CD4-positive, CD25-positive, alpha-beta regulatory T cell (primary cell): ENCODE data around the gene DACT2. TPM values are rescaled to one million over a fixed set of nuclear protein-coding genes. Genes with fewer than 3 reads are reported as not detected.

Source experiments
- ATAC-seq, 2 donors: fragments of 150-1000 bp; cut with Tn5 transposase; one replicate each; pipeline ENCODE4 v1.10.0; 2021; ENCODE audit warnings: low read depth in 2 of 2, moderate number of reproducible peaks in 2 of 2, moderate library complexity in 1 of 2
- DNase-seq, 3 donors: peaks; one replicate each; pipeline versions ENCODE4 v3.0.0 to v3.0.0-alpha.2; 2012 to 2022; ENCODE audit warnings: mixed read lengths in 1 of 3
- H3K27ac ChIP-seq: one replicate; pipeline ENCODE4 v1.7.0; 2013; ENCODE audit warnings: mild to moderate bottlenecking, low read length; ENCODE audit not compliant: insufficient read depth, poor library complexity, severe bottlenecking
- H3K27me3 ChIP-seq: one replicate; pipeline ENCODE4 v1.7.0; 2013; ENCODE audit warnings: low read length; ENCODE audit not compliant: control insufficient read depth, insufficient read depth
- H3K36me3 ChIP-seq: one replicate; pipeline ENCODE4 v1.7.0; 2013; ENCODE audit warnings: mild to moderate bottlenecking, low read length, moderate library complexity; ENCODE audit not compliant: control insufficient read depth, insufficient read depth
- H3K4me1 ChIP-seq: 2 replicates; pipeline ENCODE4 v1.7.0; 2013; ENCODE audit warnings: mild to moderate bottlenecking, low read length; ENCODE audit not compliant: insufficient read depth, control insufficient read depth, poor library complexity, severe bottlenecking
- H3K4me3 ChIP-seq: one replicate; pipeline ENCODE4 v1.7.0; 2013; ENCODE audit warnings: low read depth, mild to moderate bottlenecking, low read length, moderate library complexity
- H3K9me3 ChIP-seq, 2 experiments: 1 replicate in 1 of 2; 2 replicates in 1 of 2; pipeline ENCODE4 v1.7.0; 2013; ENCODE audit warnings: low read length in 2 of 2, mild to moderate bottlenecking in 1 of 2, moderate library complexity in 1 of 2; ENCODE audit not compliant: control insufficient read depth in 2 of 2
- H3K27ac Mint-ChIP-seq, 3 donors: one replicate each; pipeline ENCODE4 v1.8.0; 2020 to 2022; ENCODE audit warnings: mild to moderate bottlenecking in 3 of 3, mixed read lengths in 3 of 3, moderate library complexity in 2 of 3
- H3K27me3 Mint-ChIP-seq: one replicate; pipeline ENCODE4 v1.8.0; 2022; ENCODE audit warnings: mild to moderate bottlenecking, mixed read lengths
- H3K36me3 Mint-ChIP-seq: one replicate; pipeline ENCODE4 v1.8.0; 2020; ENCODE audit warnings: mixed read lengths
- H3K4me1 Mint-ChIP-seq, 4 donors: one replicate each; pipeline ENCODE4 v1.8.0; 2020 to 2022; ENCODE audit warnings: mixed read lengths in 4 of 4, mild to moderate bottlenecking in 1 of 4
- H3K4me3 Mint-ChIP-seq, 4 donors: one replicate each; pipeline ENCODE4 v1.8.0; 2020 to 2022; ENCODE audit warnings: mild to moderate bottlenecking in 4 of 4, mixed read lengths in 4 of 4, moderate library complexity in 3 of 4
- H3K9me3 Mint-ChIP-seq, 7 donors: one replicate each; pipeline ENCODE4 v1.8.0; 2020 to 2022; ENCODE audit warnings: mixed read lengths in 7 of 7, mild to moderate bottlenecking in 3 of 7, moderate library complexity in 2 of 7
- polyA plus RNA-seq, 4 donors: library from polyadenylated mRNA; unstranded; fragments of 300-500 nt; fragmentation: Illumina TruSeq; gene quantifications; one replicate each; pipeline ENCODE4 v1.2.3, GENCODE V29; 2021
- total RNA-seq: library from RNA; stranded (reverse); gene quantifications from one replicate; pipeline ENCODE4 v1.2.3, GENCODE V29; 2022

The DACT2 gene
- total and polyA plus RNA-seq, 5 donors from 2014 or later: not detected

- Mint-ChIP-seq H3K36me3 (no peaks in the 10 kb centered on the region), H3K4me3 (no peak overlapping the region), H3K4me1 (no peaks in the 10 kb centered on the region), H3K27ac (no peak overlapping the region), H3K9me3 (peaks cover 0 to 2% (median 0%) of the 10 kb centered on the region in 7 donors), H3K27me3 (no peaks in the 10 kb centered on the region)
- no peaks in the 10 kb centered on the region for H3K27me3 ChIP-seq
- H3K9me3 ChIP-seq: no peaks in the 10 kb centered on the region
- ATAC-seq (no peak), DNase-seq (no peak)
- no peak overlapping the region for H3K27ac ChIP-seq
- H3K36me3 ChIP-seq: no peaks in the 10 kb centered on the region
- no peaks in the 10 kb centered on the region for H3K4me1 ChIP-seq
- no peak overlapping the region for H3K4me3 ChIP-seq
Measured at GRCh38 chr6:168309183-168309582, 10.4 kb downstream of the DACT2 start.

- Mint-ChIP-seq H3K4me3 (no peak overlapping the region), H3K36me3 (no peaks in the 10 kb centered on the region), H3K27ac (no peak overlapping the region), H3K9me3 (no peaks in the 10 kb centered on the region), H3K27me3 (no peaks in the 10 kb centered on the region), H3K4me1 (no peaks in the 10 kb centered on the region)
- DNase-seq: no peak
- Histone ChIP-seq H3K36me3 (no peaks in the 10 kb centered on the region), H3K4me1 (no peaks in the 10 kb centered on the region), H3K27ac (no peak overlapping the region), H3K4me3 (no peak overlapping the region), H3K9me3 (no peaks in the 10 kb centered on the region), H3K27me3 (no peaks in the 10 kb centered on the region)
- no peak for ATAC-seq
Measured at GRCh38 chr6:168308390-168309144, 11.0 kb downstream of the DACT2 start.

GRCh38 chr6:168307695-168308021, 11.9 kb downstream of the DACT2 start:
- Mint-ChIP-seq H3K36me3 (no peaks in the 10 kb centered on the region), H3K27ac (no peak overlapping the region), H3K9me3 (no peaks in the 10 kb centered on the region), H3K4me1 (no peaks in the 10 kb centered on the region), H3K27me3 (no peaks in the 10 kb centered on the region), H3K4me3 (no peak overlapping the region)
- Histone ChIP-seq H3K9me3 (no peaks in the 10 kb centered on the region), H3K4me3 (no peak overlapping the region), H3K36me3 (no peaks in the 10 kb centered on the region), H3K27ac (no peak overlapping the region), H3K27me3 (no peaks in the 10 kb centered on the region), H3K4me1 (no peaks in the 10 kb centered on the region)
- ATAC-seq (no peak), DNase-seq (no peak)

- no peaks in the 10 kb centered on the region for H3K9me3 Mint-ChIP-seq
- no peak for DNase-seq
- H3K36me3 ChIP-seq: no peaks in the 10 kb centered on the region
- H3K27me3 Mint-ChIP-seq: no peaks in the 10 kb centered on the region
- H3K36me3 Mint-ChIP-seq: no peaks in the 10 kb centered on the region
- H3K27me3 ChIP-seq: no peaks in the 10 kb centered on the region
- H3K4me3 ChIP-seq: no peak overlapping the region
- H3K4me3 Mint-ChIP-seq: no peak overlapping the region
- H3K27ac Mint-ChIP-seq: no peak overlapping the region
- H3K4me1 Mint-ChIP-seq: no peaks in the 10 kb centered on the region
- peak in 1 of 2 donors; percentile 6 for ATAC-seq
- H3K27ac ChIP-seq: no peak overlapping the region
- H3K9me3 ChIP-seq: no peaks in the 10 kb centered on the region
- H3K4me1 ChIP-seq: no peaks in the 10 kb centered on the region
Measured at GRCh38 chr6:168307015-168307694, 12.4 kb downstream of the DACT2 start.

- H3K27ac ChIP-seq: no peak overlapping the region
- Mint-ChIP-seq H3K4me1 (no peaks in the 10 kb centered on the region), H3K9me3 (no peaks in the 10 kb centered on the region), H3K27me3 (no peaks in the 10 kb centered on the region), H3K27ac (no peak overlapping the region), H3K4me3 (no peak overlapping the region), H3K36me3 (no peaks in the 10 kb centered on the region)
- no peaks in the 10 kb centered on the region for H3K4me1 ChIP-seq
- DNase-seq (no peak), ATAC-seq (no peak)
- no peak overlapping the region for H3K4me3 ChIP-seq
- H3K36me3 ChIP-seq: no peaks in the 10 kb centered on the region
- no peaks in the 10 kb centered on the region for H3K9me3 ChIP-seq
- no peaks in the 10 kb centered on the region for H3K27me3 ChIP-seq
Measured at GRCh38 chr6:168305863-168306262, 13.7 kb downstream of the DACT2 start.

GRCh38 chr6:168305096-168305749, 14.4 kb downstream of the DACT2 start:
- Mint-ChIP-seq H3K27ac (no peak overlapping the region), H3K4me1 (no peaks in the 10 kb centered on the region), H3K4me3 (no peak overlapping the region), H3K36me3 (no peaks in the 10 kb centered on the region), H3K27me3 (no peaks in the 10 kb centered on the region), H3K9me3 (no peaks in the 10 kb centered on the region)
- Histone ChIP-seq H3K4me1 (no peaks in the 10 kb centered on the region), H3K36me3 (no peaks in the 10 kb centered on the region), H3K9me3 (no peaks in the 10 kb centered on the region), H3K27ac (no peak overlapping the region), H3K27me3 (no peaks in the 10 kb centered on the region), H3K4me3 (no peak overlapping the region)
- DNase-seq (no peak), ATAC-seq (no peak)

GRCh38 chr6:168304752-168305015, 14.9 kb downstream of the DACT2 start:
- no peak overlapping the region for H3K27ac ChIP-seq
- no peak overlapping the region for H3K27ac Mint-ChIP-seq
- no peak overlapping the region for H3K4me3 ChIP-seq
- no peaks in the 10 kb centered on the region for H3K27me3 ChIP-seq
- no peaks in the 10 kb centered on the region for H3K27me3 Mint-ChIP-seq
- no peaks in the 10 kb centered on the region for H3K36me3 ChIP-seq
- H3K36me3 Mint-ChIP-seq: no peaks in the 10 kb centered on the region
- no peaks in the 10 kb centered on the region for H3K9me3 Mint-ChIP-seq
- H3K4me1 Mint-ChIP-seq: no peaks in the 10 kb centered on the region
- DNase-seq: no peak
- H3K4me1 ChIP-seq: no peaks in the 10 kb centered on the region
- ATAC-seq: no peak
- no peak overlapping the region for H3K4me3 Mint-ChIP-seq
- no peaks in the 10 kb centered on the region for H3K9me3 ChIP-seq
